Activated CD8-positive, alpha-beta memory T cell treated with anti-CD3 and anti-CD28 coated beads for 24 hours (primary cell): ENCODE measurements around the gene NECTIN1.

Experiments used
- DNase-seq: peaks from one replicate; pipeline ENCODE4 v3.0.0-alpha.2; 2020

Gene NECTIN1

GRCh38 chr11:119755356-119756071, 26.5 kb upstream of the NECTIN1 start:
- no peak for DNase-seq

GRCh38 chr11:119754656-119755355, 25.8 kb upstream of the NECTIN1 start:
- DNase-seq = no peak

- no peak for DNase-seq
Measured at GRCh38 chr11:119754199-119754598, 25.2 kb upstream of the NECTIN1 start.

- DNase-seq = no peak
Measured at GRCh38 chr11:119752946-119753345, 23.9 kb upstream of the NECTIN1 start.

GRCh38 chr11:119752345-119752871, 23.4 kb upstream of the NECTIN1 start:
- DNase-seq = no peak

GRCh38 chr11:119750056-119750455, 21.1 kb upstream of the NECTIN1 start:
- DNase-seq = no peak

GRCh38 chr11:119749006-119749565, 20.1 kb upstream of the NECTIN1 start:
- no peak for DNase-seq

- no peak for DNase-seq
Measured at GRCh38 chr11:119747868-119748660, 19.1 kb upstream of the NECTIN1 start.

GRCh38 chr11:119745776-119746535, 17.0 kb upstream of the NECTIN1 start:
- no peak for DNase-seq

- no peak for DNase-seq
Measured at GRCh38 chr11:119745112-119745511, 16.1 kb upstream of the NECTIN1 start.

GRCh38 chr11:119744577-119744976, 15.6 kb upstream of the NECTIN1 start:
- no peak for DNase-seq

GRCh38 chr11:119743006-119743405, 14.0 kb upstream of the NECTIN1 start:
- no peak for DNase-seq

GRCh38 chr11:119742263-119742861, 13.4 kb upstream of the NECTIN1 start:
- DNase-seq = peak; percentile 63

- peak; percentile 87 for DNase-seq
Measured at GRCh38 chr11:119741369-119742262, 12.6 kb upstream of the NECTIN1 start.

- DNase-seq = no peak
Measured at GRCh38 chr11:119739975-119740374, 11.0 kb upstream of the NECTIN1 start.

- DNase-seq = no peak
Measured at GRCh38 chr11:119739021-119739703, 10.2 kb upstream of the NECTIN1 start.

- no peak for DNase-seq
Measured at GRCh38 chr11:119738059-119738439, 9.0 kb upstream of the NECTIN1 start.

GRCh38 chr11:119737366-119738058, 8.5 kb upstream of the NECTIN1 start:
- DNase-seq = no peak

- no peak for DNase-seq
Measured at GRCh38 chr11:119734788-119735187, 5.8 kb upstream of the NECTIN1 start.
